H1 (cell line): ENCODE results near the gene TFE3.

ENCODE experiments used
- ATF3 ChIP-seq: IDR thresholded peaks from 2 replicates; pipeline ENCODE4 v1.6.1; 2011; ENCODE audit warnings: low read depth, mild to moderate bottlenecking, low read length; ENCODE audit not compliant: insufficient read depth
- CBX5 ChIP-seq: fragments of 300-800, 300-1000 bp; sonication (generic); IDR thresholded peaks from 2 replicates; pipeline ENCODE4 v1.7.1; 2016; ENCODE audit warnings: antibody characterized with exemption, low read length, low read depth
- CREB1 ChIP-seq: IDR thresholded peaks from 2 replicates; pipeline ENCODE4 v1.6.1; 2012; ENCODE audit warnings: inconsistent platforms
- CTCF ChIP-seq, 3 experiments: IDR thresholded peaks; 1 replicate in 2 of 3; 2 replicates in 1 of 3; pipeline versions ENCODE4 v1.5.1 to v1.6.1; 2011; ENCODE audit warnings: low read length in 3 of 3, mild to moderate bottlenecking in 3 of 3, inconsistent platforms in 2 of 3, low read depth in 1 of 3, moderate library complexity in 1 of 3; ENCODE audit not compliant: insufficient read depth in 1 of 3; ENCODE audit errors: control extremely low read depth in 1 of 3
- EP300 ChIP-seq, 2 experiments: IDR thresholded peaks; 1 replicate in 1 of 2; 2 replicates in 1 of 2; pipeline ENCODE4 v1.6.1; 2011 to 2012; ENCODE audit warnings: low read depth in 2 of 2, low read length in 2 of 2, mild to moderate bottlenecking in 2 of 2, borderline replicate concordance in 1 of 2, inconsistent platforms in 1 of 2, moderate library complexity in 1 of 2
- EZH2 ChIP-seq: fragments of 200-600 bp; sonication (generic); IDR thresholded peaks from 2 replicates; pipeline ENCODE4 v1.7.1; 2012; ENCODE audit warnings: low read depth, mild to moderate bottlenecking, moderate library complexity, low read length, inconsistent platforms; ENCODE audit not compliant: severe bottlenecking
- GABPA ChIP-seq: IDR thresholded peaks from 2 replicates; pipeline ENCODE4 v1.6.1; 2011; ENCODE audit warnings: mild to moderate bottlenecking, low read length, moderate library complexity, borderline replicate concordance; ENCODE audit not compliant: insufficient read depth
- JUND ChIP-seq: IDR thresholded peaks from 2 replicates; pipeline ENCODE4 v1.6.1; 2011; ENCODE audit warnings: mild to moderate bottlenecking, improper control_type of control experiment, low read length
- POLR2AphosphoS5 ChIP-seq: IDR thresholded peaks from 2 replicates; pipeline ENCODE4 v1.6.1; 2011; ENCODE audit warnings: low read depth, low read length
- RFX5 ChIP-seq: IDR thresholded peaks from 2 replicates; pipeline ENCODE4 v1.6.1; 2011; ENCODE audit warnings: low read depth, low read length, improper control_type of control experiment, borderline replicate concordance
- SP1 ChIP-seq: IDR thresholded peaks from 2 replicates; pipeline ENCODE4 v1.6.1; 2011; ENCODE audit warnings: low read depth, low read length
- TAF1 ChIP-seq: IDR thresholded peaks from 2 replicates; pipeline ENCODE4 v1.6.1; 2011; ENCODE audit warnings: mild to moderate bottlenecking, low read depth, low read length
- YY1 ChIP-seq: IDR thresholded peaks from 2 replicates; pipeline ENCODE4 v1.6.1; 2011; ENCODE audit warnings: low read depth, mild to moderate bottlenecking, low read length

- TF ChIP-seq CTCF (IDR thresholded peaks at IDR 0.05; ENCODE audit: control extremely low read depth in 1 of 3, insufficient read depth in 1 of 3, low read depth in 1 of 3, low read length in 3 of 3) (no peak), YY1 (no peak), RFX5 (no peak), POLR2AphosphoS5 (no peak), CREB1 (no peak), EZH2 (no peak), GABPA (no peak), CBX5 (no peak), ATF3 (no peak), TAF1 (no peak), EP300 (IDR thresholded peaks at IDR 0.05; ENCODE audit: borderline replicate concordance in 1 of 2, low read depth in 2 of 2, low read length in 2 of 2) (no peak), JUND (no peak), SP1 (no peak)
These were observed 21.1 kb upstream of the TFE3 start for GRCh38 chrX:49064303-49064702.
